Measurements from ENCODE around the gene NELFCD.

The NELFCD gene

GRCh38 chr20:58971429-58971828 lies 9.6 kb upstream of the NELFCD start:
- in situ Hi-C loops (cut with MboI; ENCODE audit: low sequenced_read_pairs, unreplicated experiment) = no loop called here
- DNase-seq (ENCODE audit: low spot score) = no peak
- TF ChIP-seq CTCF (IDR thresholded peaks at IDR 0.05; ENCODE audit: borderline replicate concordance, control extremely low read depth, extremely low read depth, insufficient read depth, missing control alignments) = no peak

- in situ Hi-C loops (cut with MboI; ENCODE audit: low sequenced_read_pairs, unreplicated experiment) = no loop called here
- DNase-seq (ENCODE audit: low spot score) = no peak
- TF ChIP-seq CTCF (IDR thresholded peaks at IDR 0.05; ENCODE audit: borderline replicate concordance, control extremely low read depth, extremely low read depth, insufficient read depth, missing control alignments) = no peak
Observed at GRCh38 chr20:58973179-58973578, 7.9 kb upstream of the NELFCD start.

- in situ Hi-C loops (cut with MboI; ENCODE audit: low sequenced_read_pairs, unreplicated experiment) = no loop called here
- TF ChIP-seq CTCF (IDR thresholded peaks at IDR 0.05; ENCODE audit: borderline replicate concordance, control extremely low read depth, extremely low read depth, insufficient read depth, missing control alignments) = no peak
- no peak for DNase-seq (ENCODE audit: low spot score)
Observed at GRCh38 chr20:58973866-58974265, 7.2 kb upstream of the NELFCD start.

- in situ Hi-C loops (cut with MboI; ENCODE audit: low sequenced_read_pairs, unreplicated experiment) = no loop called here
- no peak for DNase-seq (ENCODE audit: low spot score)
- no peak for TF ChIP-seq CTCF (IDR thresholded peaks at IDR 0.05; ENCODE audit: borderline replicate concordance, control extremely low read depth, extremely low read depth, insufficient read depth, missing control alignments)
Observed at GRCh38 chr20:58975353-58975752, 5.7 kb upstream of the NELFCD start.

GRCh38 chr20:58976061-58976730 lies 4.9 kb upstream of the NELFCD start:
- no peak for TF ChIP-seq CTCF (IDR thresholded peaks at IDR 0.05; ENCODE audit: borderline replicate concordance, control extremely low read depth, extremely low read depth, insufficient read depth, missing control alignments)
- in situ Hi-C loops (cut with MboI; ENCODE audit: low sequenced_read_pairs, unreplicated experiment) = no loop called here
- DNase-seq (ENCODE audit: low spot score) = peak; percentile 11

- in situ Hi-C loops (cut with MboI; ENCODE audit: low sequenced_read_pairs, unreplicated experiment) = no loop called here
- peak; percentile 35 for DNase-seq (ENCODE audit: low spot score)
- no peak for TF ChIP-seq CTCF (IDR thresholded peaks at IDR 0.05; ENCODE audit: borderline replicate concordance, control extremely low read depth, extremely low read depth, insufficient read depth, missing control alignments)
Observed at GRCh38 chr20:58978351-58979190, 2.5 kb upstream of the NELFCD start.

Measured in GM13976 (cell line).